C4-2B (cell line): Measurements from ENCODE around the gene CAMK4.

Source experiments
- ZFX ChIP-seq: fragments of 450-650 bp; IDR thresholded peaks from 2 replicates; pipeline ENCODE4 v1.6.1; 2017
- TF ChIP-seq, protein P1 (sequence below): fragments of 450-650 bp; conservative IDR thresholded peaks from 2 replicates; pipeline ENCODE4 v1.5.1; 2017; ENCODE audit warnings: mild to moderate bottlenecking

GRCh38 chr5:111237470-111237869, 13.3 kb downstream of the CAMK4 start:
- no peak for TF ChIP-seq ZFX
- TF ChIP-seq, protein P1, sequence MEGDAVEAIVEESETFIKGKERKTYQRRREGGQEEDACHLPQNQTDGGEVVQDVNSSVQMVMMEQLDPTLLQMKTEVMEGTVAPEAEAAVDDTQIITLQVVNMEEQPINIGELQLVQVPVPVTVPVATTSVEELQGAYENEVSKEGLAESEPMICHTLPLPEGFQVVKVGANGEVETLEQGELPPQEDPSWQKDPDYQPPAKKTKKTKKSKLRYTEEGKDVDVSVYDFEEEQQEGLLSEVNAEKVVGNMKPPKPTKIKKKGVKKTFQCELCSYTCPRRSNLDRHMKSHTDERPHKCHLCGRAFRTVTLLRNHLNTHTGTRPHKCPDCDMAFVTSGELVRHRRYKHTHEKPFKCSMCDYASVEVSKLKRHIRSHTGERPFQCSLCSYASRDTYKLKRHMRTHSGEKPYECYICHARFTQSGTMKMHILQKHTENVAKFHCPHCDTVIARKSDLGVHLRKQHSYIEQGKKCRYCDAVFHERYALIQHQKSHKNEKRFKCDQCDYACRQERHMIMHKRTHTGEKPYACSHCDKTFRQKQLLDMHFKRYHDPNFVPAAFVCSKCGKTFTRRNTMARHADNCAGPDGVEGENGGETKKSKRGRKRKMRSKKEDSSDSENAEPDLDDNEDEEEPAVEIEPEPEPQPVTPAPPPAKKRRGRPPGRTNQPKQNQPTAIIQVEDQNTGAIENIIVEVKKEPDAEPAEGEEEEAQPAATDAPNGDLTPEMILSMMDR: no peak
